HUES6 (cell line): ENCODE results near the gene SLC66A2.
"Not testable (repeated sequence)": the region's sequence is repeated elsewhere in the genome, so short reads cannot be mapped to it uniquely, and the experiment has no call there.

Experiments used
- H3K27ac ChIP-seq: 2 replicates; pipeline ENCODE4 v1.7.0; 2013; ENCODE audit warnings: low read depth, mild to moderate bottlenecking, low read length, inconsistent platforms
- H3K27me3 ChIP-seq: 2 replicates; pipeline ENCODE4 v1.6.1; 2013; ENCODE audit warnings: low read length; ENCODE audit not compliant: control insufficient read depth, insufficient read depth
- H3K36me3 ChIP-seq: 2 replicates; pipeline ENCODE4 v1.6.1; 2013; ENCODE audit warnings: low read length; ENCODE audit not compliant: control insufficient read depth, insufficient read depth
- H3K4me1 ChIP-seq: 2 replicates; pipeline ENCODE4 v1.6.1; 2013; ENCODE audit warnings: low read length; ENCODE audit not compliant: control insufficient read depth, insufficient read depth
- H3K4me3 ChIP-seq: 2 replicates; pipeline ENCODE4 v1.5.1; 2013; ENCODE audit warnings: low read depth, low read length
- H3K9ac ChIP-seq: one replicate; pipeline ENCODE4 v1.6.1; 2013; ENCODE audit warnings: mild to moderate bottlenecking, low read length
- H3K9me3 ChIP-seq: 2 replicates; pipeline ENCODE4 v1.6.1; 2013; ENCODE audit warnings: low read depth, low read length; ENCODE audit not compliant: control insufficient read depth, insufficient read depth

Gene SLC66A2

DNA sequence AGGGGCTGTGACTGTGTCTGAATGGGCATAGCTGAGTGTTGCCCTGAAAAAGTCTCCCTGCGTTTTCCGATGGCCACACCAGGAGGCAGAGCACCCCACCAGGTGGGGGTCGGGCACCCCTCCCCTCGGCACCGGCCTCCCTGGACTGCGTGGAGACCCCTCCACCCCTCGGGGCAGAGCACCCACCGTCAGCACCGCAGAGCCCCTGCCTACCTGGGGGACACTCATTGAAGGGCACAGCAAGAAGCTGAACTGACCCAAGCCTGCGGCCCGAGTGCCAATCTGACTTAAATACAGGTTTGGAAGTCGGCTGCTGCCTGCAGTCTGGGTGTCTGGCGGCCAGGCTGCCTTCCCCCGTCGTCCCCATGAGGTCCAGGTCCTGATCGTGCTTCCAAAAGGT is 83.8 kb downstream of the SLC66A2 start:
- Histone ChIP-seq H3K9me3 (no peaks in the 10 kb centered on the region), H3K27me3 (no peaks in the 10 kb centered on the region), H3K36me3 (no peaks in the 10 kb centered on the region), H3K4me3 (no peak overlapping the region), H3K27ac (no peak overlapping the region), H3K9ac (no peak overlapping the region), H3K4me1 (no peaks in the 10 kb centered on the region)

DNA sequence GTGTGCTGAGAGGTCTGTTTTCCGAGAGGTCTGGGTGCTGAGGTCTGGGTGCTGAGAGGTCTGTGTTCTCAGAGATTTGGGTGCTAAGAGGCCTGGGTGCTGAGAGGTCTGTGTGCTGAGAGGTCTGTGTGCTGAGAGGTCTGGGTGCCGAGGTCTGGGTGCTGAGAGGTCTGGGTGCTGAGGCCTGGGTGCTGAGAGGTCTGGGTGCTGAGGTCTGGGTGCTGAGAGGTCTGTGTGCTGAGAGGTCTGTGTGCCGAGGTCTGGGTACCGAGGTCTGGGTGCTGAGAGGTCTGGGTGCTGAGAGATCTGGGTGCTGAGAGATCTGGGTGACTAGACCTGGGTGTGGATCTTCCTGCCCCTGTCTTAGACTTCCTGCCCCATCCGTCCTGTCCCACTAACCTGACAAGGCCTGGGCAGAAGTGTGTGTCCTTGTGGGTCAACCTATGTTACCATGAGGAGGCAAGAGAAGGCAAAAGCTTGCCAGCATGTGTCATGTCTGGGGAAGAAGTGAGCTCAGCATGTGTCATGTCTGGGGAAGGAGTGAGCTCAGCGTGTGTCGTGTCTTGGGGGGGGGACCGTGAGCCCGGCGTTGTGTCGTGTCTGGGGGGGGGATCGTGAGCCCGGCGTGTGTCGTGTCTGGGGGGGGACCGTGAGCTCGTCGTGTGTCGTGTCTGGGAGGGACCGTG is 84.4 kb downstream of the SLC66A2 start:
- no peak overlapping the region for H3K9ac ChIP-seq
- no peaks in the 10 kb centered on the region for H3K36me3 ChIP-seq
- H3K27ac ChIP-seq = no peak overlapping the region
- no peaks in the 10 kb centered on the region for H3K27me3 ChIP-seq
- no peaks in the 10 kb centered on the region for H3K9me3 ChIP-seq
- no peaks in the 10 kb centered on the region for H3K4me1 ChIP-seq
- no peak overlapping the region for H3K4me3 ChIP-seq

DNA sequence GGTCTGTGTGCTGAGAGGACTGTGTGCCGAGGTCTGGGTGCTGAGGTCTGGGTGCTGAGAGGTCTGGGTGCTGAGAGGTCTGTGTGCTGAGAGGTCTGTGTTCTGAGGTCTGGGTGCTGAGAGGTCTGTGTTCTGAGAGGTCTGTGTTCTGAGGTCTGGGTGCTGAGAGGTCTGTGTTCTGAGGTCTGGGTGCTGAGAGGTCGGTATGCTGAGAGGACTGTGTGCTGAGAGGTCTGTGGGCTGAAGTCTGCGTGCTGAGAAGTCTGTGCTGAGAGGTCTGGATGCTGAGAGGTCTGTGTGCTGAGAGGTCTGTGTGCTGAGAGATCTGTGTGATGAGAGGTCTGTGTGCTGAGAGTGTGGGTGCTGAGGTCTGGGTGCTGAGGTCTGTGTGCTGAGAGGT is 85.5 kb downstream of the SLC66A2 start:
- H3K27ac ChIP-seq, H3K36me3 ChIP-seq, H3K9ac ChIP-seq, H3K9me3 ChIP-seq, H3K4me3 ChIP-seq, H3K4me1 ChIP-seq, H3K27me3 ChIP-seq: not testable (repeated sequence)

- H3K4me3 ChIP-seq, H3K27me3 ChIP-seq, H3K27ac ChIP-seq, H3K36me3 ChIP-seq, H3K9ac ChIP-seq, H3K4me1 ChIP-seq, H3K9me3 ChIP-seq: not testable (repeated sequence)
Measured at GRCh38 chr18:79864955-79865354, 86.5 kb downstream of the SLC66A2 start.

- Histone ChIP-seq H3K27ac (no peak overlapping the region), H3K9ac (no peak overlapping the region), H3K4me1 (no peaks in the 10 kb centered on the region)
Measured at GRCh38 chr18:79864006-79864725, 87.3 kb downstream of the SLC66A2 start.

DNA sequence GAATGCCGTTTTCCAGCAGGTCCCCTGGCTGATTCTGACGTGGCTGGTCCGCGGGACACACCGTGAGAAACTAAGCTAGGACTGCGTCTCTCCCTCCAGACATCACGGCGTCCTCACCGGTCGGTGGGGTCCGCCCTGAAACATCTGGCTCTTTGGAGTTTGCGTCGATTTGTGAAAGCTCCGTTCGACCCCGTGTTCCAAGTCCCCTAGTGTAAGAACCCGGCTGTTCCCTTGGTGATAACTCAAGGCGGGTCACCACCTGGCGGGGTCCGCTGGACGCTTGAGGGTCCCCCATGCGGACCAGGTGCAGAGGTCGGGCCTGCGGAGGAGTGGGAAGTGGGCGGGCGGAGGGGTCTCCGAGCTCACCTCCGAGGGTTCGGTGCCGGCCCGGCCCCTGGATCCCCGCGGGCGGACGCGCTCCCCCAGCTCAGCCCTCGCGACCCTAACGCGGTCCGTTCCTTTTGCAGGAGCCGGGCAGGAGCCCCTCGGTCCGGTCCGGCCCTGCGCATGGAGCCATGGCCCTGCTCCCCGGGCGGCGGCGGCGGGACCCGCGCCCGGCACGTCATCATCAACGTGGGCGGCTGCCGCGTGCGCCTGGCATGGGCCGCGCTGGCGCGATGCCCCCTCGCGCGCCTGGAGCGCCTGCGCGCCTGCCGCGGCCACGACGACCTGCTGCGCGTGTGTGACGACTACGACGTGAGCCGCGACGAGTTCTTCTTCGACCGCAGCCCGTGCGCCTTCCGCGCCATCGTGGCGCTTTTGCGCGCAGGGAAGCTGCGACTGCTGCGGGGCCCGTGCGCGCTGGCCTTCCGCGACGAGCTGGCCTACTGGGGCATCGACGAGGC is 88.1 kb downstream of the SLC66A2 start:
- Histone ChIP-seq H3K4me3 (no peak overlapping the region), H3K4me1 (no peaks in the 10 kb centered on the region), H3K36me3 (no peaks in the 10 kb centered on the region), H3K27ac (no peak overlapping the region), H3K9me3 (no peaks in the 10 kb centered on the region), H3K9ac (no peak overlapping the region), H3K27me3 (no peaks in the 10 kb centered on the region)

More at GRCh38 chr18:79864006-79864725, 87.3 kb downstream of the SLC66A2 start:
- H3K4me3 ChIP-seq = no peak overlapping the region
- H3K27me3 ChIP-seq = no peaks in the 10 kb centered on the region
- no peaks in the 10 kb centered on the region for H3K9me3 ChIP-seq
- H3K36me3 ChIP-seq = no peaks in the 10 kb centered on the region

DNA sequence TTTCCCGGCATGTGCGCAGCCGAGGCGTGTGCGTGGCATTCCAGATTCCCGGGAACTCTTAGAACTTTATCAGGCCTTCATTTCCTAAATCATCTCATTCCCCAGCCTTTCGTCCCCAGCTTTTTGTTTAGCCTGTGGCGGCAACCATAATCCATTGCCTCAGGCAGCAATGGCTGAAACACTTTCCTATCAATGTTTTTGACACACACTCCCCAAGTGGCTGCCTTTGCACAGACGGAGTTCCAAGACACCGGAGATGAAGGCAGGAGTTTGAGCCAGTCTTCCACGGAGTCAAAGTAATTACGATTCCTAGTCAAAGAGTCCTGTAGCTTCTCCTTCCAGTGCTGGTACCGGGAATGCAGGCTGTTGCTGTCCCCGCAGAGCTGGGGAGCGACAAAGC is 88.9 kb downstream of the SLC66A2 start:
- no peaks in the 10 kb centered on the region for H3K36me3 ChIP-seq

GRCh38 chr18:79861687-79862086 is 89.8 kb downstream of the SLC66A2 start:
- H3K36me3 ChIP-seq = no peaks in the 10 kb centered on the region
- no peak overlapping the region for H3K4me3 ChIP-seq
- no peaks in the 10 kb centered on the region for H3K27me3 ChIP-seq
- H3K9me3 ChIP-seq = no peaks in the 10 kb centered on the region
- no peak overlapping the region for H3K27ac ChIP-seq
- H3K9ac ChIP-seq = no peak overlapping the region
- H3K4me1 ChIP-seq = 0 out of 2 replicates have a peak, but pooled peaks cover under 1% of the 10 kb centered on the region

More for the DNA sequence above, 88.9 kb downstream of the SLC66A2 start:
- Histone ChIP-seq H3K27me3 (no peaks in the 10 kb centered on the region), H3K9ac (no peak overlapping the region), H3K4me3 (no peak overlapping the region), H3K27ac (no peak overlapping the region), H3K9me3 (no peaks in the 10 kb centered on the region), H3K4me1 (no peaks in the 10 kb centered on the region)

GRCh38 chr18:79859314-79859713 is 92.1 kb downstream of the SLC66A2 start:
- peaks cover 5% of the 10 kb centered on the region for H3K4me1 ChIP-seq
- H3K9me3 ChIP-seq = no peaks in the 10 kb centered on the region
- H3K27me3 ChIP-seq = peaks cover 4% of the 10 kb centered on the region; the same call in 1 of the 2 replicates

GRCh38 chr18:79857082-79857671 is 94.3 kb downstream of the SLC66A2 start:
- peaks cover 5% of the 10 kb centered on the region for H3K4me1 ChIP-seq
- peaks cover 4% of the 10 kb centered on the region; the same call in 1 of the 2 replicates for H3K27me3 ChIP-seq
- H3K9me3 ChIP-seq = no peaks in the 10 kb centered on the region
- no peaks in the 10 kb centered on the region for H3K36me3 ChIP-seq
- H3K27ac ChIP-seq = no peak overlapping the region
- H3K9ac ChIP-seq = no peak overlapping the region
- H3K4me3 ChIP-seq = no peak overlapping the region

More at GRCh38 chr18:79859314-79859713, 92.1 kb downstream of the SLC66A2 start:
- Histone ChIP-seq H3K9ac (no peak overlapping the region), H3K36me3 (no peaks in the 10 kb centered on the region), H3K4me3 (no peak overlapping the region), H3K27ac (no peak overlapping the region)
